ENCODE data around the gene IRF2BPL.

Gene IRF2BPL

GRCh38 chr14:77009014-77009413 lies 19.5 kb downstream of the IRF2BPL start:
- DNase-seq, result no peak

GRCh38 chr14:77008541-77008940 lies 20.0 kb downstream of the IRF2BPL start:
- DNase-seq, result no peak

DNA sequence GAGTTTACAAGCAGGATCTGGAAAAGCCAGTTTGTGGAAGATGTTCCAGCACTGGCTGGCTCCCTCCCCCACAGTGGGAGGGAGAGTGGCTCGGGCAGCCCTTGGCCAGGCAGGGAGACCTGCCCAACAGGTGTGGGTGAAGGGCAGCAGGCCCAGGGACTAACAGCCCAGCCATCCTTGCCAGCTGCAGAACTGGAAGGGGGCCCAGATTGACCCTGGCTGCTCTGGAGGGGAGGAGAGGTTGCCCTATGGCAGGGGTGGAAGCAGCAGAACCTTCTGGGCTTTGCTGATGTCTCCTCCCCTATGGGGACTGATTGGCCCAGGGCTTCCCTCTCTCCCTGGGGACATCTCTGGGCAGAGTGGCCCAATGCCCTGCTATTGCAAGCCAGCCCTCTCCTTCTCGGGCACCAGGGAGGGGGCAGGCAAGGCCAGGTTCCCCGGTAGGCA lies 20.5 kb downstream of the IRF2BPL start:
- DNase-seq, result no peak

DNA sequence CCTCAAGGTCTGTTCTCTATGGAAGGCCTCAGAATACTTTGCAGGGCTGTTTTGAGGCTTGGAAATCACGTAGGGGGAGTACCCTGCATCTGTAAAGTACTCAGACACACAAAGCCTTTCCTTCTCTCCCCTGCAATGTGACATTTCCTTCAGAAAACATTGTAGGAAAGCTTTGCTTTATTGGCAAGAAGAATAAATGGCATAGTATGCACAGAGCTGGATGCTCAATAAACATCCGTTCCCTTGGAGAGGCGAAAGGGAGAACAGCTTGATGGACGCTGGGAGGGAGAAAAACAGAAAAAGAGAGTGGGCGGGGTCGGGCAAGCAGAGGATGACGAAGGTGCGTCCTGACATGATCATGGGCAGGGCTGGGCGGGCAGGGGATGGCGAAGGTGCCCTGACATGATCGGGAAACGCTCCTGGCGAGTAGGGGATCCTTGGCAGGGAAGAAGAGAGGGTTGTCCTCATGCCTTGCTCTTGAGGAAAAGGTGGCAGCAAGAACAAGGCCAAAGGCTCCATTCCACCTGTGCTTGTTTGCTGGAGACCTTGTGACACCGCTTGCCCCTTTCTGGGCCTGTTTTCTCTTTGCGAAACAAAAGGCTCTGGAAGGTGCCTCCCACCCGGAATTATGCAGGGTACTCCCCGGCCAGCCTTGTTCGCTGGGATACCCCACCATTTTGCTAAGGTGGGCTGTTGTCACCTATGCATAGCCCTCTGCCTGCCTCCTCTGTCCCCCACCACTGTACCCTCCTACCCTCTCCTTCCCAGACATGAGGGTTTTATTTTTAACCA lies 21.1 kb downstream of the IRF2BPL start:
- DNase-seq, result no peak

DNA sequence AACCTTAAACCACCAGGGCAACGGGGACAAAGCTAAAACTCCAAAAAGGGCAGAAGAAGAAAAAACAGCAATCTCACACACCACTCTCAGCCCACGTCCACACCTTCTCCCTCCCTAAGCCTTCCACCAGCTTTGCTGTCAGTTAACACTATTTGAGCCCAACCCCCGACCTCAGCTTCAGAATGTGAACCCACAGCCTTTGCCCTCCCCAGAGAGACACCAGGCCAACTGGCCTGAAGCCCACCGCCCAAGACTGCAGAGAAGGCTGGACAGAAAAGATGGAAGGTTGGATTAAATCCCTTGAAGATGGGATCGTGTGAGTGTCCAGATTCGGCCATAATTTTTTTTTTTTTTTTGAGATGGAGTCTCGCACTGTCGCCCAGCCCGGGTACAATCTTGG lies 22.4 kb downstream of the IRF2BPL start:
- DNase-seq, result no peak

- no peak for DNase-seq
Measured at GRCh38 chr14:77005559-77005958, 22.9 kb downstream of the IRF2BPL start.

DNA sequence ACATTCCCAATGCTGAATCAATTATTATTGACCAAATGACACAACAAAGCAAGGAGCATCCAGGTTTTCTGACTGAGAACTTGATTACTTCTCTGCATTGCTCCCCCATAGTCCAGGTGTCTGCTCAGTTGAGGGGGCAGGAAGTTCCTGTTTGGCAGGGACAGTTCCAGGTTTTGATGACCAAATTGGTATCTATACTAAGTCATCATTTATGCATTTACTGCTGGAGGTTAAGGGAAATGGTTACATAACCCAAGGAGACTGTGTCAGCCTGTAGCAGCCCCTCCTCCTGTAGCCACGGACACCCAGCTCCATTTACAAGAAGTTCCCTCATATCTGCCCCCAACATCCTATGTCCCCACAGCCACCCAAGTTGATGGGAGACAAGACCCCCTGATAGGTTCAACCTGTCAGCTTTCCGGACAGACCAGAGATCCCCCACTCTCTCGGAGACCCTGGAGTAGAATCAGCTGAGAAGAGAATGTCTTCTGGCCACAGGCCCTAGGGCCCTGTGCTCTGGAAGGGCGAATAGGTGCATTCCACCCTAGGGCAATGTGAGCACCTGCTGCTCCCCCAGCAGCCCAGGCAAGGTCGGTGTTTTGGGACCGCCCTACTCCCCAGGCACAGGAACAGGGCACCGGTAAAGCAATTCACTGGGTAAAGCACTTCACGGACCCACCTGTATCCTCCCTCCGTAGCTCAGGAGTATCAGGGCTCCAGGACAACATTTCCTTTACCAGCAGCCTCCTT lies 23.6 kb downstream of the IRF2BPL start:
- DNase-seq, result no peak

- DNase-seq, result no peak
Measured at GRCh38 chr14:77003960-77004710, 24.4 kb downstream of the IRF2BPL start.

- no peak for DNase-seq
Measured at GRCh38 chr14:77002889-77003288, 25.6 kb downstream of the IRF2BPL start.

DNA sequence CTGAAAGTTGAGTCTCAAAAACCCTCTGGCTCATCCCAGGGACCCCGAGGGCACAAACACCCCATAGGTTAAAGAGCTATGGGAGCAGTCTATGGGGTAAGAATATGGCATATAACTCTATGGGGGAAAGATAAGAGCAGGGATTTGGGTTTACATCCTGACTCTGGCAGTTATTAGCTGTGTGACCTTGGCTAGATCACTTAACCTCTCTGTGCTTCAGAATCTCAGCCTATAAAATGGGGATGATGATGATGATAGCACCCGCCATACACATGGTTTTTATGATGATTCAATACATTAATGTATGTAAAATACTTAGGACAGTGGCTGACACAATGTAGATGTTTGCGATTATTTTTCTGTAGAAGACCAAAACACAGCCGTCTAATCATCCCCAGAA lies 26.2 kb downstream of the IRF2BPL start:
- DNase-seq, result no peak

- peak; percentile 53 for DNase-seq
Measured at GRCh38 chr14:77000340-77001270, 27.9 kb downstream of the IRF2BPL start.

DNA sequence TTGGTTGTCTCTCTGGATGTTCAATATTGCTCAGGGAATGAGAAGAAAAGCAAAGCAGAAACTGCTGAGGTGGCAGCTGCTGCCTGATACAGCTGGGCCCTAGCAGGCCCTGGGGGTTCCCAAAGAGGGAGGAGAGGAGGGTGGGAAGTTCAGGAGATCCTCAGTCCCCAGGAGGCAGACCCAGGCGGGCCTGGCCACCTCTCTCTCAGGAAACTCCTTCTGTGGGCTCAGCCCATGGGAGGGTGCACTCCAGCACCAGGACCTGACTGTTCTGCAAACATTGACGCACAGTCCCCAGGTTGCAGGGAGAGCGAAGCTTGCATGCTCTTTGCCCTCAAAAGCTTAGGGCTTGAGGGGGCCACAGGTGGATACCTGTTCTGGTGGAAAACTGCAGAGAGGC lies 29.6 kb downstream of the IRF2BPL start:
- no peak for DNase-seq

- DNase-seq, result no peak
Measured at GRCh38 chr14:76997257-76997970, 31.1 kb downstream of the IRF2BPL start.

DNA sequence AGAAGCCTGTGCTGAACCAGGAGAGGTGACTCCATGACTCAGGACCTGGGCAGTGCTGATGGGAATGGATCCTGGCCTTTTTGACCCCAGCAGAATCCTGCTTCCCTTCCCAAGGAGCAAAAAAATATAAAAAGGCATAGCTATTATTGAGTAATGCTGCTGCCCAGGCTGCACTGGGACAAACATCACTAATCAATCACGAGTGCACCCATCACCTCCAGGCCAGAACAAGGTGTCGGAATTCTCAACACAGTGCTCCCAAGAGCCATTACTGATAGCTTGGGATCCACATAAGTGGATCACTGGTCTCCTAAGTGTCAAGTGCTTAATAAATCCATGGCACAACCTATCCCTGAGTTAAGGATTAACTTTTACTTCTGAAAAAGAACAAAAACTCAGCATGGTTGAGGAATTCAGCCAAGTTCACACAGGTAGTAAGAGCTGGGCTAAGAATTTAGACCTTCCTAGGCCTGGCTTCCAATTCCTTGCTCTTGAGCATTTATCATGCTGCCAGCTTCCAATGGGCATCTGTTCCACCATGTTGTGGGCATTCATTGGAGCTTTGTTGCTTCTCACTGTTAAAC lies 31.9 kb downstream of the IRF2BPL start:
- DNase-seq, result no peak

GRCh38 chr14:76995279-76996035 lies 33.1 kb downstream of the IRF2BPL start:
- no peak for DNase-seq

GRCh38 chr14:76993752-76994151 lies 34.8 kb downstream of the IRF2BPL start:
- DNase-seq, result no peak

GRCh38 chr14:76990084-76990483 lies 38.4 kb downstream of the IRF2BPL start:
- DNase-seq, result no peak

GRCh38 chr14:76987956-76988520 lies 40.5 kb downstream of the IRF2BPL start:
- DNase-seq, result no peak

DNA sequence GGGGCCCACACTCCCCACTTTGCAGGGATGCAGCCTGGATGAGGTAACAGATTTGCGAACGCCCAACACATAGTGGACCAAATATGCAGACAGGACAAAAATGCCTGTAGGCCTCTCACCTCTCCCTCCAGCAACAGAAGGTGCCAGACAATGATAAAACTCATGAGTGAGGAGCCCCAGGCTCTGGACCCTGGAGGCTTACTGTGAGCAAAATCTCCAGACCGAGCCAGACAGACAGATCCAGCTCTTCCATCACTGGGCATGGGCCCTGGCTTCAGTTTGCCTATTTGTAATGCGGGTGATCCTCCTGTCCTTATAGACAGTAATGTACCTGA lies 42.3 kb downstream of the IRF2BPL start:
- no peak for DNase-seq

DNA sequence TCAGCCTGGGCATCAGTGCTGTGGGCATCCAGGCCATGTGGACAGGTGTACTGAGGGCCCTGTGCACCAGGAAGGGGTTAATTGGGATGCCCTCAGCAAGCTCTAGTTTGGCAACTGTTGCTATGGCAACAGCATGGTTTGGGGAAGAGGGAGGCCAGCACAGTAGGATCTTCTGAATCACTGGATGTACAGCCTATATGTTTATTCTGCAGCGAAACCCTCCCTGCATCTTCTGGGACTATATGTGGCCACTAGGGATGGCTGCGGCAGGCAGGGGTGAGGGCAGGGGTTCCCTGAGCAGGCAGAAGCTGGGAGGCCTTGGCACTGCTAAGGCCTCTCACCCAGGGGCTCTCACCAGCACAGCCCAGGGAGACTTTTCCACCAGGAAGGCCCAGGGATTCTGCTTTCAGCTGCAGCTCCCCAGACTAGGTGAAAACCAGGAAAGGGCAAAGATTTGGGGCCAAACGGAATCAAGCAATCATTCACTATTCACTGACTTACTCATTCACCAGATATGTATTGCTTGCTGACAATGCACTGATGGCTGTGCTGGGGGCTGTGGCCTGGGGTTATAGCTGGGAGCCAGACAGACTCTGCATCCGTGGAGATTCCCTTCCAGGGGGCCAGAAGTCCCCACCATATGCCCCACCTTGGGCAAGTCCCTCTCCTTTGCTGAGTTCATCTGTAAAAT lies 42.8 kb downstream of the IRF2BPL start:
- DNase-seq, result no peak

Data from NCI-H1694 (cell line).